ENCODE data around the gene ACAP1. TPM values are rescaled to one million over a fixed set of nuclear protein-coding genes. Genes with fewer than 3 reads are reported as not detected.

Gene ACAP1
- total RNA-seq, 1 experiment from 2014 or later: 10.9 TPM

GRCh38 chr17:7293159-7293558 lies 43.2 kb upstream of the ACAP1 start:
- no TSS peak for BruUV-seq (replicated peaks)
- Histone ChIP-seq H3K9me3 (ENCODE audit: insufficient read depth, low read depth) (no peaks in the 10 kb centered on the region), H4K20me1 (ENCODE audit: insufficient read depth) (no peaks in the 10 kb centered on the region), H3K4me2 (peak overlapping the region; percentile 49), H3K79me2 (ENCODE audit: low read depth) (no peaks in the 10 kb centered on the region), H3K27me3 (ENCODE audit: insufficient read depth, low read depth) (peaks cover 10% of the 10 kb centered on the region; the same call in 1 of the 2 replicates), H3F3A (ENCODE audit: insufficient read depth, low read depth) (peaks cover 32% of the 10 kb centered on the region; the same call in 1 of the 2 replicates), H2AFZ (no peak overlapping the region), H3K4me3 (no peak overlapping the region), H3K9me2 (ENCODE audit: insufficient read depth) (no peaks in the 10 kb centered on the region), H3K4me1 (replicated peaks; ENCODE audit: insufficient read depth) (peaks cover 25% of the 10 kb centered on the region), H3K36me3 (ENCODE audit: low read depth) (no peaks in the 10 kb centered on the region), H3K27ac (no peak overlapping the region)
- intact Hi-C loops (cut with micrococcal nuclease; ENCODE audit: unreplicated experiment): no loop called here
- ChIA-PET POLR2A (ENCODE audit: unreplicated experiment) (interaction anchor here (0.6 kb wide), 1 partner anchor 30 kb away, joined by 6 read pairs; no protein-coding TSS in a partner anchor), CTCF (no interaction called here)
- DNase-seq: peak in 1 of 2 experiments; percentile 86
- TF ChIP-seq CTCF (conservative IDR thresholded peaks at IDR 0.05) (no peak), EZH2 (IDR thresholded peaks at IDR 0.05; ENCODE audit: low read depth) (no peak)

- Histone ChIP-seq H4K20me1 (ENCODE audit: insufficient read depth) (no peaks in the 10 kb centered on the region), H3K27ac (no peak overlapping the region), H3K4me2 (peak overlapping the region; percentile 49; the same call in 1 of the 2 replicates), H2AFZ (no peak overlapping the region), H3K4me3 (no peak overlapping the region), H3K4me1 (replicated peaks; ENCODE audit: insufficient read depth) (peaks cover 25% of the 10 kb centered on the region), H3K27me3 (ENCODE audit: insufficient read depth, low read depth) (peaks cover 10% of the 10 kb centered on the region; the same call in 1 of the 2 replicates), H3K36me3 (ENCODE audit: low read depth) (no peaks in the 10 kb centered on the region), H3K79me2 (ENCODE audit: low read depth) (no peaks in the 10 kb centered on the region), H3F3A (ENCODE audit: insufficient read depth, low read depth) (peaks cover 32% of the 10 kb centered on the region; the same call in 1 of the 2 replicates), H3K9me3 (ENCODE audit: insufficient read depth, low read depth) (no peaks in the 10 kb centered on the region), H3K9me2 (ENCODE audit: insufficient read depth) (no peaks in the 10 kb centered on the region)
- DNase-seq: peak in 1 of 2 experiments; percentile 34
- ChIA-PET CTCF (no interaction called here), POLR2A (ENCODE audit: unreplicated experiment) (no interaction called here)
- TF ChIP-seq EZH2 (IDR thresholded peaks at IDR 0.05; ENCODE audit: low read depth) (no peak), CTCF (conservative IDR thresholded peaks at IDR 0.05) (no peak)
- BruUV-seq (replicated peaks): no TSS peak
- intact Hi-C loops (cut with micrococcal nuclease; ENCODE audit: unreplicated experiment): no loop called here
Observed at GRCh38 chr17:7293816-7294613, 42.3 kb upstream of the ACAP1 start.

GRCh38 chr17:7294614-7295153 lies 41.6 kb upstream of the ACAP1 start, which contains the start of gene YBX2:
TSS of gene YBX2 (minus strand) at chr17:7294639. CDS start at chr17:7294500, 139 bp downstream.
- TF ChIP-seq CTCF (conservative IDR thresholded peaks at IDR 0.05): no peak
- no peak for TF ChIP-seq EZH2 (IDR thresholded peaks at IDR 0.05; ENCODE audit: low read depth)
- H3F3A ChIP-seq (ENCODE audit: insufficient read depth, low read depth): peaks cover 32% of the 10 kb centered on the region; the same call in 1 of the 2 replicates
- no peak within 1 kb of the TSS for H2AFZ ChIP-seq
- BruUV-seq (replicated peaks): no TSS peak
- H3K79me2 ChIP-seq (ENCODE audit: low read depth): no peaks in the 10 kb centered on the region
- CTCF ChIA-PET: no interaction called here
- H3K27ac ChIP-seq: no peak within 1 kb of the TSS
- H3K4me1 ChIP-seq (replicated peaks; ENCODE audit: insufficient read depth): peaks cover 25% of the 10 kb centered on the region
- POLR2A ChIA-PET (ENCODE audit: unreplicated experiment): no interaction called here
- intact Hi-C loops (cut with micrococcal nuclease; ENCODE audit: unreplicated experiment): no loop called here
- peaks cover 10% of the 10 kb centered on the region; the same call in 1 of the 2 replicates for H3K27me3 ChIP-seq (ENCODE audit: insufficient read depth, low read depth)
- no peak within 1 kb of the TSS for H3K4me3 ChIP-seq
- no peaks in the 10 kb centered on the region for H3K9me2 ChIP-seq (ENCODE audit: insufficient read depth)
- H3K36me3 ChIP-seq (ENCODE audit: low read depth): no peaks in the 10 kb centered on the region
- peak in 1 of 2 experiments; percentile 53 for DNase-seq
- no peaks in the 10 kb centered on the region for H4K20me1 ChIP-seq (ENCODE audit: insufficient read depth)
- H3K4me2 ChIP-seq: peak within 1 kb of the TSS; percentile 49; the same call in 1 of the 2 replicates
- H3K9me3 ChIP-seq (ENCODE audit: insufficient read depth, low read depth): no peaks in the 10 kb centered on the region

All from PC-9 (cell line).